Measurements from ENCODE around the gene RBM39. TPM values are rescaled to one million over a fixed set of nuclear protein-coding genes. Genes with fewer than 3 reads are reported as not detected.

Gene RBM39
- total and polyA plus RNA-seq, 12 donors: 98.8 to 412 (median 124) TPM

DNA sequence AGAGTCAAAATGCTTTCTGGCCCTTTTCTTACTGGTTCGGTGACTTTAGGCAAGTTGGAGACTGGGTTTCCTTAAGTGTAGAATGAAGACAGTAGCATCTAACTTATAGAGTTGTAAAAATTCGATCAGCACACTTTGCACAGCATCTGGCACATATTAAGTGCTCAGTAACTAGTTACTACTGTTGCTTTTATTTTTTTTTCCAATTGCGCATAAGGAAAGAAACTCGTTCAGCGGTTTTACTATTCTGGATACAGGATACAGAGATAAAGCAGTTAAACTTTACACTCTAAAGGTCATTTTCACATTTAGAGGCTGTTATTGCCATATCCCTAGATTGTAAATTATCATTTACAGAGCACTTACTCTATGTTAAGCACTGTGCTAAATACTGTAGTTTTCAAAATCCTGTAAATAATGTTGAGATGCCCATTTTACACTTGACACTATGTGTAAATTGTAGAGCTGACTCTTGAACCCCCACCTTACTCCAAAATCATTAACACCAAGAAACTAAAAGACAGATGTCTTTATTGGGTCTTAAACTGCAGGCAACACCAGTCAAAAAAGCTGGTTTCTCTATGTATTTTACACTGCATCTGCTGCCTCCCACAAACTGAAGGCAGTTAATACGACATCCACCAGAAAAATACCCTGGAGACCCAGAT lies 42.0 kb downstream of the RBM39 start:
- 25 to 26% methylated on average over 6 of the region's 6 CpGs for WGBS, 2 donors
- DNase-seq (no peak), ATAC-seq (no peak)
- Histone ChIP-seq H3K27ac (peak overlapping the region in 9 of 10 donors; percentile 81 to 95 (median 90)), H3K4me3 (peak overlapping the region; percentile 64 to 99 (median 90)), H3K9me3 (no peaks in the 10 kb centered on the region), H3K27me3 (no peaks in the 10 kb centered on the region), H3K36me3 (peaks cover 0 to 67% (median 38%) of the 10 kb centered on the region in 9 donors), H3K4me1 (peaks cover 5 to 40% (median 22%) of the 10 kb centered on the region in 9 donors)
- intact Hi-C loops (cut with DNase I): loop anchor here in 5 of 10 donors (5.0 to 10.0 kb wide), 7 partner anchors 32 to 235 kb away; partner anchors contain the start of genes RBM39 (in 1 of the 5) and SPAG4 (in 1 of the 5)
- TF ChIP-seq, protein P1, sequence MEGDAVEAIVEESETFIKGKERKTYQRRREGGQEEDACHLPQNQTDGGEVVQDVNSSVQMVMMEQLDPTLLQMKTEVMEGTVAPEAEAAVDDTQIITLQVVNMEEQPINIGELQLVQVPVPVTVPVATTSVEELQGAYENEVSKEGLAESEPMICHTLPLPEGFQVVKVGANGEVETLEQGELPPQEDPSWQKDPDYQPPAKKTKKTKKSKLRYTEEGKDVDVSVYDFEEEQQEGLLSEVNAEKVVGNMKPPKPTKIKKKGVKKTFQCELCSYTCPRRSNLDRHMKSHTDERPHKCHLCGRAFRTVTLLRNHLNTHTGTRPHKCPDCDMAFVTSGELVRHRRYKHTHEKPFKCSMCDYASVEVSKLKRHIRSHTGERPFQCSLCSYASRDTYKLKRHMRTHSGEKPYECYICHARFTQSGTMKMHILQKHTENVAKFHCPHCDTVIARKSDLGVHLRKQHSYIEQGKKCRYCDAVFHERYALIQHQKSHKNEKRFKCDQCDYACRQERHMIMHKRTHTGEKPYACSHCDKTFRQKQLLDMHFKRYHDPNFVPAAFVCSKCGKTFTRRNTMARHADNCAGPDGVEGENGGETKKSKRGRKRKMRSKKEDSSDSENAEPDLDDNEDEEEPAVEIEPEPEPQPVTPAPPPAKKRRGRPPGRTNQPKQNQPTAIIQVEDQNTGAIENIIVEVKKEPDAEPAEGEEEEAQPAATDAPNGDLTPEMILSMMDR (IDR thresholded peaks at IDR 0.05): no peak

DNA sequence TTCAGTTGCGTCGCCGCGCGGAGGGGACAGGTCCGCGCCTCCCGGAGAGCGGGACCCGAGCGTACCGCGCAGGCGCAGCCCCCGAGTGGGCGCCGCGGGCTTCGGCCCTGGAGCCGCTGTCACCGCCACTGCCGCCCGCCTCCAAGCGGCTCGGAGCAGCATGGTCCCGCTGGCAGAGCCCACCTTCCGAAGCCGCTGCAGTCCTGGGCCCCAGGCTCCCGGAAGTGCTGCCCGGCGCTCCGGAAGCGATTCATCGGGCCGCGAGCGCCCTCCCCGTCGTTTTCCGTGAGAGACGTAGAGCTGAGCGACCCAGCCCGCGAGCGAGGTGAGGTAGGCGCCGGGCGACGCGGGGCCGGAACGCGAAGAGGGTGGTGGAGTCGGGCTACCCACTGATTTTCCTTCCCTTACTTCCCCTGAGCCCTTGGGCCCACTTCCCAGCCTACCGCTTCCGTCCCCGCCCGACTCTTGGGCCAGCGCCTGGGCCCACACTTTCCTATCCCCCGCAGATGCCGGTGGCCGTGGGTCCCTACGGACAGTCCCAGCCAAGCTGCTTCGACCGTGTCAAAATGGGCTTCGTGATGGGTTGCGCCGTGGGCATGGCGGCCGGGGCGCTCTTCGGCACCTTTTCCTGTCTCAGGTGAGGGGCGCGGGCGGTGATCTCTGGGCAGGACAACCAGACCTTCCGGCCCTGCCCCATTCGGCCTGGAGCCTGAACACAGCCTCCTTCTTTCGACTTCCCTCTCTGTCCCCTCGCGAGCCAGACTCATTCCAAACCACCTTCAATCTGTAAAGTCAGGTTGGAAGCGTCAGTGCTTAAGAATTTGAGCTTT lies 42.7 kb downstream of the RBM39 start, which contains the start of the genes NFS1 and ROMO1:
TSS of gene NFS1 (minus strand) at position 226 of the 830 bp plus-strand sequence. CDS start at position 162, 64 bp downstream.
TSS of gene ROMO1 (plus strand) at position 279 of the 830 bp plus-strand sequence. CDS start at position 507, 228 bp downstream.
- Histone ChIP-seq H3K4me3 (peak within 1 kb of the TSS; percentile 64 to 99 (median 90)), H3K36me3 (peaks cover 0 to 67% (median 31%) of the 10 kb centered on the region in 9 donors), H3K4me1 (peaks cover 5 to 40% (median 22%) of the 10 kb centered on the region in 9 donors), H3K27ac (peak within 1 kb of the TSS; percentile 76 to 95 (median 90)), H3K9me3 (no peaks in the 10 kb centered on the region), H3K27me3 (no peaks in the 10 kb centered on the region)
- peak; percentile 93 to 97 (median 94) for ATAC-seq
- WGBS, 2 donors: 0 to 1% methylated on average over 70 to 81 of the region's 81 CpGs
- DNase-seq: peak; percentile 85 to 88
- intact Hi-C loops (cut with DNase I): loop anchor here in 4 of 10 donors (5.0 to 10.0 kb wide), 6 partner anchors 33 to 235 kb away; partner anchors contain the start of gene SPAG4 (in 1 of the 4)
- TF ChIP-seq, protein P1 (IDR thresholded peaks at IDR 0.05): peak in 6 of 9 donors; percentile 12 to 46 (median 38)

DNA sequence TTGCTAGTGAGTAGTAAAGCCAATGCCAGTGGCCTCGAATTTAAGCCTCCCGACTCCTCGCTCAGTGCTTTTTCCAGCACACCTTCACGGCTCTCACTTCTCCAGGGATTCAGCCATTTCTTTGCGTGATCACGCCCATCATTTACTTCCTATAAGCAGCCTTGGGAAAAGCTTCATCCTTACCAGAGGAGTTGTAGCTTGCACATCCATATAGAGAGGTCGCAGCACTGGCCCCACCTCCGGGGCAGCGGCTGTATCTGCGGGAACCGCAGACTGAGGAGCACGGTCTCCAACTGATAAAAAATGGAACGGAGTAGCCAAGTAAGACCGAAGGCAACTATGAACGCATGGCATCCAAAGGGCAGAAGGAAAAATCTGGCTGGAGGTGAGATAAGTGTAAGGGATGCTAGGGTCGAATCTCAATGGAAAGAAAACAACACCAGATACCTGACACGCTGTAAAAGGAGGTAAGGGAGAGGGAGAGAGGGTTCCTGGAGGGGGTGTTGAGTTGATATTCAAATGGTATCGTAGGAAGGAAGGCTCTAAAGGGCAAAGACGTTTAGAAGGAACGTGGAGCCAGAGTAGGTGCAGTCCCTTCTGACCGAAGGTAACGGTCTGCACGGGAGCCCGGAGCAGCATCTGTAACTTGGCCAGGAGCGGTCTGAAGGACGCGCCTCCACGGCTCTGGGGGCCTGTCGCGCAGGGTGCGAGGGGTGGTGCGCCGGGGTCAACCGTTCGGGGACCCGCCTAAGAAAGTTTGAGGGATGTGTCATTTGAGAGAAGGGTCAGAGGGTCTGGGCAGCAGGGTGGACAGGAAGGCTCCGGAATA lies 43.5 kb downstream of the RBM39 start:
- Histone ChIP-seq H3K27me3 (no peaks in the 10 kb centered on the region), H3K27ac (peak overlapping the region; percentile 76 to 95 (median 90)), H3K4me1 (peaks cover 5 to 33% (median 22%) of the 10 kb centered on the region in 9 donors), H3K9me3 (no peaks in the 10 kb centered on the region), H3K4me3 (peak overlapping the region; percentile 64 to 99 (median 90)), H3K36me3 (peaks cover 0 to 67% (median 29%) of the 10 kb centered on the region in 9 donors)
- DNase-seq (no peak), ATAC-seq (peak in 7 of 8 donors; percentile 27 to 69 (median 45))
- TF ChIP-seq, protein P1 (IDR thresholded peaks at IDR 0.05): no peak
- intact Hi-C loops (cut with DNase I): loop anchor here in 4 of 10 donors (5.0 to 10.0 kb wide), 6 partner anchors 34 to 234 kb away; partner anchors contain the start of gene SPAG4 (in 1 of the 4)
- WGBS, 2 donors: 5 to 6% methylated on average over 37 of the region's 37 CpGs
